ENCODE data around the gene C15orf39.
"Not testable (repeated sequence)": the region's sequence is repeated elsewhere in the genome, so short reads cannot be mapped to it uniquely, and the experiment has no call there.

Gene C15orf39

GRCh38 chr15:75213212-75213767, 11.6 kb downstream of the C15orf39 start:
- no peak for DNase-seq

- DNase-seq: no peak
Measured at GRCh38 chr15:75213768-75214221, 12.1 kb downstream of the C15orf39 start.

- no peak for DNase-seq
Measured at GRCh38 chr15:75214293-75215096, 12.8 kb downstream of the C15orf39 start.

GRCh38 chr15:75215107-75216004, 13.7 kb downstream of the C15orf39 start:
- no peak for DNase-seq

- DNase-seq: no peak
Measured at GRCh38 chr15:75217012-75217411, 15.3 kb downstream of the C15orf39 start.

GRCh38 chr15:75217574-75217973, 15.9 kb downstream of the C15orf39 start:
- not testable (repeated sequence) for DNase-seq

- not testable (repeated sequence) for DNase-seq
Measured at GRCh38 chr15:75219507-75219929, 17.8 kb downstream of the C15orf39 start.

GRCh38 chr15:75223688-75224087, 22.0 kb downstream of the C15orf39 start:
- no peak for DNase-seq

- DNase-seq: no peak
Measured at GRCh38 chr15:75224281-75224680, 22.6 kb downstream of the C15orf39 start.

GRCh38 chr15:75225102-75225836, 23.6 kb downstream of the C15orf39 start:
- not testable (repeated sequence) for DNase-seq

- DNase-seq: no peak
Measured at GRCh38 chr15:75225951-75226732, 24.5 kb downstream of the C15orf39 start.

GRCh38 chr15:75227112-75227511, 25.4 kb downstream of the C15orf39 start:
- DNase-seq: not testable (repeated sequence)

GRCh38 chr15:75227663-75228280, 26.1 kb downstream of the C15orf39 start:
- no peak for DNase-seq

GRCh38 chr15:75228787-75229186, 27.1 kb downstream of the C15orf39 start:
- no peak for DNase-seq

- no peak for DNase-seq
Measured at GRCh38 chr15:75229191-75230015, 27.7 kb downstream of the C15orf39 start.

- DNase-seq: no peak
Measured at GRCh38 chr15:75230016-75230343, 28.3 kb downstream of the C15orf39 start.

GRCh38 chr15:75230551-75231371, 29.1 kb downstream of the C15orf39 start:
- DNase-seq: no peak

GRCh38 chr15:75231836-75232235, 30.2 kb downstream of the C15orf39 start:
- no peak for DNase-seq

- DNase-seq: no peak
Measured at GRCh38 chr15:75232252-75232813, 30.7 kb downstream of the C15orf39 start.

Measured in GF-D8 (cell line).